ENCODE measurements around the gene TSEN54. TPM values are rescaled to one million over a fixed set of nuclear protein-coding genes. Genes with fewer than 3 reads are reported as not detected.
A peak's percentile ranks its signal among the peaks of the same experiment; 100 is the strongest.

The TSEN54 gene
- total and polyA plus RNA-seq, 9 donors: 11.3 to 35.0 (median 18.8) TPM

DNA sequence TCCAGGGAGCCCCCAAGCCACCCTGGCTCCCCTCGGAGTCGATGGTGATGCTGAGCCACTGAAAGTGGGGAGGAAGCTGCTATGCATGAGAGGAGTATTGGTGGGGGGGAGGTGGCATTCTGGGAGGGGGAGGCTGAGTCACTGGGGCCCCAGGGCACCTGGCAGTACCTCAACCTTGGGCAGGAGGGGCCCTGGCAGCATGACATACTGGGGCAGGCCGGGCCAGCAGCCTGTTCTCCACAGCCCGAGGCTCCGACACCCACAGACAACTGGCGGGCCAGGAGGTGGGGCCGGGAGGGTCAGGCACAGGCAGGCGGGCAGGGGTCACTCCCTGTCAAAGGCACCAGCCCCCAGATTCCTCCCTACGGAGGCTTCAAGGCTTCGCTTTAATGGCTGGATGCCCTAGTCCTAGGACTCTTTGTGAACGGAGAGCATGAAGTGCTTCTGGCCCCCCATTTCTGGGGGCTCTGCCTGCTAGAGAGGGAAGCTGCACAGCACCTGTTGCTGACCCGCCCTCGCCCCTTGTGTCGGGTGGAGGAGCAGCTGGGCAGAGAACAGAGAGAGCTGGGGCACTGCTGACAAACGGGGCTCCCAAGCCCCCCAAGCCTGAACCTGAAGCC lies 1.9 kb upstream of the TSEN54 start:
- Histone ChIP-seq H3K9me3 (no peaks in the 10 kb centered on the region), H3K27me3 (no peaks in the 10 kb centered on the region), H3K4me3 (peak overlapping the region; percentile 94), H3K4me1 (ENCODE audit: insufficient read depth) (peaks cover 23% of the 10 kb centered on the region), H3K36me3 (no peaks in the 10 kb centered on the region), H3K27ac (peak overlapping the region; percentile 69 to 79)
- 3 to 5% (median 4%) methylated on average over 14 to 15 of the region's 15 CpGs for WGBS, 3 donors
- peak in 3 of 5 donors; percentile 45 to 65 (median 61) for DNase-seq
- TF ChIP-seq, protein P1, sequence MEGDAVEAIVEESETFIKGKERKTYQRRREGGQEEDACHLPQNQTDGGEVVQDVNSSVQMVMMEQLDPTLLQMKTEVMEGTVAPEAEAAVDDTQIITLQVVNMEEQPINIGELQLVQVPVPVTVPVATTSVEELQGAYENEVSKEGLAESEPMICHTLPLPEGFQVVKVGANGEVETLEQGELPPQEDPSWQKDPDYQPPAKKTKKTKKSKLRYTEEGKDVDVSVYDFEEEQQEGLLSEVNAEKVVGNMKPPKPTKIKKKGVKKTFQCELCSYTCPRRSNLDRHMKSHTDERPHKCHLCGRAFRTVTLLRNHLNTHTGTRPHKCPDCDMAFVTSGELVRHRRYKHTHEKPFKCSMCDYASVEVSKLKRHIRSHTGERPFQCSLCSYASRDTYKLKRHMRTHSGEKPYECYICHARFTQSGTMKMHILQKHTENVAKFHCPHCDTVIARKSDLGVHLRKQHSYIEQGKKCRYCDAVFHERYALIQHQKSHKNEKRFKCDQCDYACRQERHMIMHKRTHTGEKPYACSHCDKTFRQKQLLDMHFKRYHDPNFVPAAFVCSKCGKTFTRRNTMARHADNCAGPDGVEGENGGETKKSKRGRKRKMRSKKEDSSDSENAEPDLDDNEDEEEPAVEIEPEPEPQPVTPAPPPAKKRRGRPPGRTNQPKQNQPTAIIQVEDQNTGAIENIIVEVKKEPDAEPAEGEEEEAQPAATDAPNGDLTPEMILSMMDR (IDR thresholded peaks at IDR 0.05): no peak
- TF ChIP-seq POLR2A (IDR thresholded peaks at IDR 0.05): no peak
- no peak for TF ChIP-seq EP300 (IDR thresholded peaks at IDR 0.05)
- intact Hi-C loops (cut with DNase I): loop anchor here in 1 of 4 donors (10.0 kb wide), 1 partner anchor 190 kb away; no protein-coding TSS in a partner anchor

DNA sequence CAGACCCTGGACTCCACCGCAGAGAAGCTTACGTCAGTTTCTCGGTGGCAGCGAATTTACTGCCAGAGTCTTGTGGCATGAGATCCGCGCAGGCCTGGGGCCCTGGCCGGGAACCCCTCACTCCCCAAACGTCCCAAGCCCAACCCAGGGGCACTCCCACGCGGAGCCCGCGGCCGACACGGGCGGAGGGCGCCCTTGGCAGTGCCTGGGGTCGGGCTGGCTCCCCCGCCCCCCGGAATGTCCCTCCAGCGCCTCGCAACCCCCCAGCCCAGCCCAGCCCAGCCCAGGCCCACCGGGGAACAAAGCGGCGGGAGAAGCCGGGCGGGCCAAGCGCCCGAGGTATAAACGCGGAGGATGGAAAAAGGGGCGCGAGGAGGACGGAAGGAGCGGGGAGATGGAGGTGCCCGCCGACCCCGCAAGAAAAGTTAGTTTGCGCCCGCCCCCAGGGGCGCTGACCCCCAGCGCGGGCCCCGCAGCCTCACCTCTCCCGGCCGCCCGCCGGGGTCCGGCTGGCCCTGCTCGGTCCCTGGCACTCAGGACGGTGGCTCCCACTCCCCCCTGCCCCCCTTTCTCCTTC lies 1.3 kb upstream of the TSEN54 start:
- peak overlapping the region; percentile 94 for H3K4me3 ChIP-seq
- TF ChIP-seq EP300 (IDR thresholded peaks at IDR 0.05) (no peak), POLR2A (IDR thresholded peaks at IDR 0.05) (peak; percentile 28)
- DNase-seq: peak; percentile 50 to 78 (median 66)
- peak overlapping the region; percentile 69 to 79 for H3K27ac ChIP-seq
- intact Hi-C loops (cut with DNase I): loop anchor here in 2 of 4 donors (1.0 to 10.0 kb wide), 4 partner anchors 72 to 190 kb away; partner anchors contain the start of gene MYO15B (in 1 of the 2)
- H3K27me3 ChIP-seq: no peaks in the 10 kb centered on the region
- no peaks in the 10 kb centered on the region for H3K36me3 ChIP-seq
- H3K9me3 ChIP-seq: no peaks in the 10 kb centered on the region
- H3K4me1 ChIP-seq (ENCODE audit: insufficient read depth): peaks cover 23% of the 10 kb centered on the region
- WGBS, 3 donors: 1% methylated on average over 41 to 50 of the region's 50 CpGs

DNA sequence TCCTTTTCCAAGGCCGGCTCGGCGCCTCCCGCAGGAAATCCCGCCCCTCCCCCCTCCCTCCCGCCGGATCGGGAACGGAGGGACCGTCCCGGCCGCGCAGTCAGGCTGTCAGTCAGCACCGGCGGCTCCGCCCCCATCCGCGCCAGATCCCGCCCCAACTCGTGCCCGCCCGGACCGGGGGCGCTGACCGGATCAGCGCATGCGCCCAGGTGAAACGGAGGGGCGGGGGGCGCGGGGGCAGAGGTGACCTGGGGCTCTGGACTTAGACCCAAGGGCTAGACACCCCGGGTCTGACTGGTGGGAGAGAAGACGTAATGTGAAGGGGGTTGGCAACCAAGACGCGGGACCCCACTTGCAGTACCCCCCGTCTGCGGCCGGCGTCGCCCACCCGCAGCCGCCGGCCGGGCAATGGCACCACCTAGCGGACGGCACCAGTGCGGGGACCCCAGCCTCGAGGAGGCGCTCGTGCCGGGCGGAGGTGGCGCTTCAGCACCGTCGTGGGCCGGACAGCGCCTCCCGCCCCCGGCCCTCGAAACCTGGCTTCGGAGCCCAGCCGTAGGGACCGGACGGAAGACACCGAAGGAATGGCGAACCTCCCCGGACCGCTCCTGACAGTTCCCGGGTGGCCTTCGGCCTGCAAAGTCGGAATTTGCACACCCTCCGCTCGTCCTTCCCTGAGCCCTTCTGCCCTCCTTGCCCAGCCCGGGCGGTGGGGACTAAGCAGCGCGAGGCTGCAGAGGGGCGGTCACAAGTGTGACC lies 653 bp upstream of the TSEN54 start, which contains the start of gene CASKIN2:
TSS of gene CASKIN2 (minus strand) at position 42 of the 759 bp plus-strand sequence. CDS start 1,733 bp downstream, outside the sequence.
- 0 to 1% (median 0%) methylated on average over 56 to 78 of the region's 78 CpGs for WGBS, 3 donors
- Histone ChIP-seq H3K4me3 (peak within 1 kb of the TSS; percentile 94), H3K36me3 (no peaks in the 10 kb centered on the region), H3K27me3 (no peaks in the 10 kb centered on the region), H3K27ac (peak within 1 kb of the TSS; percentile 69 to 79), H3K4me1 (ENCODE audit: insufficient read depth) (peaks cover 23% of the 10 kb centered on the region), H3K9me3 (no peaks in the 10 kb centered on the region)
- peak; percentile 98 to 99 (median 99) for DNase-seq
- intact Hi-C loops (cut with DNase I): loop anchor here in 2 of 4 donors (1.0 to 10.0 kb wide), 4 partner anchors 72 to 191 kb away; partner anchors contain the start of gene MYO15B (in 1 of the 2)
- TF ChIP-seq POLR2A (IDR thresholded peaks at IDR 0.05): peak; percentile 12
- TF ChIP-seq, protein P1 (IDR thresholded peaks at IDR 0.05): peak; percentile 93 to 99 (median 98)
- TF ChIP-seq EP300 (IDR thresholded peaks at IDR 0.05): no peak

DNA sequence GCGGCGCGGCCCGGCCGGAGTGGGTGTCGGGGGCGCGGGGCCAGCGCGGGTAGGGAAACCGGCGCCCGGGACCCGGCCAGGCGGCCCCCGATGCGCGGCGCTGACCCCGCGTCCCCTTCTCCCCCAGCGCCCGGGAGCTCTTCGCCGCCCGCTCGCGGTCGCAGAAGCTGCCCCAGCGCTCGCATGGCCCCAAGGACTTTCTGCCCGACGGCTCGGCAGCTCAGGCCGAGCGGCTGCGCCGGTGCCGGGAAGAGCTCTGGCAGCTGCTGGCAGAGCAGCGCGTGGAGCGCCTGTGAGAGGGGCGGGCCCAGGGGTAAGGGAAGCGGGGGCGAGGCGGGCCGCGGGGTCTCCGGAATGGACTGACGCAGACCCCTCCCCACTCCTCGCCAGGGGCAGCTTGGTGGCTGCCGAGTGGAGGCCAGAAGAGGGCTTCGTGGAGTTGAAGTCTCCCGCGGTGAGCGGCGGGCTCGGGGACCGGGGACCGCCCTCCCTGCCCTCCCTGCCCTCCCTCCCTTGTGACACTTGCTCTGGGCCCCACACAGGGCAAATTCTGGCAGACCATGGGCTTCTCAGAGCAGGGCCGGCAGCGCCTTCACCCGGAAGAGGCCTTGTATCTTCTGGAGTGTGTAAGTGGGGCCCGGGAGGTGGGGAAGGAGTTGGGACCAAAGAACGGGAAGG lies 430 bp downstream of the TSEN54 start:
- H3K27ac ChIP-seq: peak overlapping the region; percentile 11 to 46
- no peaks in the 10 kb centered on the region for H3K36me3 ChIP-seq
- peak overlapping the region; percentile 94 for H3K4me3 ChIP-seq
- TF ChIP-seq POLR2A (IDR thresholded peaks at IDR 0.05): peak; percentile 6
- TF ChIP-seq, protein P1 (IDR thresholded peaks at IDR 0.05): no peak
- peak in 4 of 5 donors; percentile 44 to 69 (median 63) for DNase-seq
- H3K4me1 ChIP-seq (ENCODE audit: insufficient read depth): peaks cover 19% of the 10 kb centered on the region
- WGBS, 3 donors: 0 to 1% (median 0%) methylated on average over 44 to 65 of the region's 65 CpGs
- intact Hi-C loops (cut with DNase I): loop anchor here in 2 of 4 donors (5.0 to 10.0 kb wide), 3 partner anchors 71 to 192 kb away; partner anchors contain the start of gene MYO15B (in 1 of the 2)
- H3K9me3 ChIP-seq: no peaks in the 10 kb centered on the region
- H3K27me3 ChIP-seq: no peaks in the 10 kb centered on the region
